ENCODE results near the gene VAMP4.
A peak's percentile ranks its signal among the peaks of the same experiment; 100 is the strongest.

Gene VAMP4

DNA sequence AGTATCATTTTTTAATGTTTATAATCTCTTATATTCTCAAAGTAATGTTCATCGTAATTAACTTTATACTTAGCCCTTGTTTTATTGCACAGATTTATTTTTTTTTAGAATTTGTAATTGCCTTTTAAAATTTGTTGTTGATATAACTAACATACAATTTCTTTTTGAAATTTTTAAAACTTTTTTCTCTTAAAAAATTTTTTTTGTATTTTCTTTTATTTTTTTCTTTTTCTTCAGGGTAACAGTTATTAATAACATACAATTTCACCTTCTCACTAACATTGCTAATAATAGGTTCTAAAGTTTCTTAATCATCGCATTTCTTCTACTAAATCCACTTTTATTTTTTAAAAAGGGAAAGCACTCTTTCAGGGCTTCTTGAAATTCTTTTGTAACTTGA lies 11.3 kb upstream of the VAMP4 start:
- TF ChIP-seq CTCF (IDR thresholded peaks at IDR 0.05): no peak
- no peak overlapping the region for H3K4me3 ChIP-seq
- no peak for DNase-seq (ENCODE audit: low spot score)
- no peak overlapping the region for H3K27ac ChIP-seq

DNA sequence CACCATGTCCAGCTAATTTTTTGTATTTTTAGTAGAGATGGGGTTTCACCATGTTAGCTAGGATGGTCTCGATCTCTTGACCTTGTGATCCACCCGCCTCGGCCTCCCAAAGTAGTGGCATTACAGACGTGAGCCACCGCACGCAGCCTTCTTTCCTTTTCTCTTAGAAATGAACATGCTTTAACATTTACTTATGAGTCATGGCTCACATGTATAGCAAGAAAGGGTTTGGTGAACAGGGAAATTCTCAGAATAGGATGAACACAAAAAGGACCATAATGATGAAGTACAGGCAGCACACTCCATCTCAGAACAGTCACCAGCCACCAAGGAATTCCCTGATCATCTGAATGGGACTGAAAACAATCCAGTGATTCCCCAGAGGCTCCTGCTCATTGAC lies 9.4 kb upstream of the VAMP4 start:
- H3K27ac ChIP-seq: no peak overlapping the region
- H3K4me3 ChIP-seq: no peak overlapping the region
- no peak for TF ChIP-seq CTCF (IDR thresholded peaks at IDR 0.05)
- no peak for DNase-seq (ENCODE audit: low spot score)

GRCh38 chr1:171748651-171749050 lies 6.8 kb upstream of the VAMP4 start:
- DNase-seq (ENCODE audit: low spot score): no peak
- Histone ChIP-seq H3K4me3 (no peak overlapping the region), H3K27ac (no peak overlapping the region)
- no peak for TF ChIP-seq CTCF (IDR thresholded peaks at IDR 0.05)

- Histone ChIP-seq H3K4me3 (no peak overlapping the region), H3K27ac (no peak overlapping the region)
- no peak for TF ChIP-seq CTCF (IDR thresholded peaks at IDR 0.05)
- no peak for DNase-seq (ENCODE audit: low spot score)
Observed at GRCh38 chr1:171744986-171745385, 3.1 kb upstream of the VAMP4 start.

GRCh38 chr1:171743081-171743870 lies 1.4 kb upstream of the VAMP4 start:
- DNase-seq (ENCODE audit: low spot score): no peak
- no peak for TF ChIP-seq CTCF (IDR thresholded peaks at IDR 0.05)
- Histone ChIP-seq H3K27ac (peak overlapping the region; percentile 94 to 99), H3K4me3 (peak overlapping the region; percentile 72)

- no peak for TF ChIP-seq CTCF (IDR thresholded peaks at IDR 0.05)
- H3K27ac ChIP-seq: peak overlapping the region; percentile 94 to 99
- DNase-seq (ENCODE audit: low spot score): no peak
- H3K4me3 ChIP-seq: peak overlapping the region; percentile 72
Observed at GRCh38 chr1:171742577-171742922, 685 bp upstream of the VAMP4 start.
